Activated T-cell treated with anti-CD3 and anti-CD28 coated beads, Interleukin-2, amount 50 U/mL, for 24 hours (primary cell): ENCODE data around the gene VRK3.

Experiments used
- DNase-seq: peaks from one replicate; pipeline ENCODE4 v3.0.0-alpha.2; 2020
- H3K27ac Mint-ChIP-seq: 2 replicates; pipeline ENCODE4 v1.8.0; 2020; ENCODE audit warnings: mild to moderate bottlenecking, mixed read lengths
- H3K27me3 Mint-ChIP-seq: 2 replicates; pipeline ENCODE4 v1.8.0; 2020; ENCODE audit warnings: mixed read lengths
- H3K36me3 Mint-ChIP-seq: 2 replicates; pipeline ENCODE4 v1.8.0; 2020; ENCODE audit warnings: low read depth, mixed read lengths
- H3K4me1 Mint-ChIP-seq: 2 replicates; pipeline ENCODE4 v1.8.0; 2020; ENCODE audit warnings: low read depth, mixed read lengths
- H3K4me3 Mint-ChIP-seq: 2 replicates; pipeline ENCODE4 v1.8.0; 2020; ENCODE audit warnings: mild to moderate bottlenecking, moderate library complexity, mixed read lengths
- H3K9me3 Mint-ChIP-seq: 2 replicates; pipeline ENCODE4 v1.8.0; 2020; ENCODE audit warnings: mixed read lengths

Gene VRK3

GRCh38 chr19:49929611-49930482 is 95.3 kb downstream of the VRK3 start:
- peaks cover 4% of the 10 kb centered on the region for H3K9me3 Mint-ChIP-seq
- H3K4me1 Mint-ChIP-seq, result peaks cover 65% of the 10 kb centered on the region
- H3K27me3 Mint-ChIP-seq, result no peaks in the 10 kb centered on the region
- H3K36me3 Mint-ChIP-seq, result peaks cover 82% of the 10 kb centered on the region
- DNase-seq, result peak; percentile 94
- H3K27ac Mint-ChIP-seq, result peak overlapping the region; percentile 99
- H3K4me3 Mint-ChIP-seq, result peak overlapping the region; percentile 99

DNA sequence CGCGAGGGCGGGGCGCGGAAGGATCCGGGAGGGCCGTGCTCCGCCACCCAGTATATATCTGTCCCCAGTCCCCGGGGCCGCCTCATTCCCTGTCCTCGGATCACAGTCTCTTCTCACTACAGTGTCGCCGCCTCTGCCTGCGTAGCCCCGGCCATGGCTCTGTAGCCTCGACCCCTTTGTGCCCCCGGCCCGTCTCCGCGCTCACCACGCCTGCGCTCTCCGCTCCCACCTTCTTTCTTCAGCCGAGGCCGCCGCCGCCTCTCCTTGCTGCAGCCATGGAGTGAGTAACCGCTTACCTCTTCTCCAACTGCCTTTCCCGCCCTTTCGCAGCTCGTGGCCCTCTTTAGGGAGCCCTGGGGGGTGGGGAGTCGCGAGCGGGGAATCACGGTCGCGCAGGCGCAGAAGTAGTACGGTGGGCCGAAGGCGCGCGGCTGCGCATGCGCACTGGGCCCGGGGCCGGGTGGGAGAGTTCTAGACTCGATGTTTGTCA is 96.0 kb downstream of the VRK3 start, which contains the start of the genes ATF5 and NUP62:
Gene ATF5, plus strand, starts transcription at position 85 of the 490 bp plus-strand sequence. CDS start 1,646 bp downstream, outside the sequence.
Gene NUP62, minus strand, starts transcription at position 384 of the 490 bp plus-strand sequence. CDS start 19,697 bp downstream, outside the sequence.
- DNase-seq, result peak; percentile 96
- Mint-ChIP-seq H3K4me1 (peaks cover 71% of the 10 kb centered on the region), H3K36me3 (peaks cover 89% of the 10 kb centered on the region), H3K27me3 (no peaks in the 10 kb centered on the region), H3K27ac (peak within 1 kb of the TSS; percentile 99), H3K4me3 (peak within 1 kb of the TSS; percentile 99), H3K9me3 (peaks cover 4% of the 10 kb centered on the region)

- Mint-ChIP-seq H3K27me3 (no peaks in the 10 kb centered on the region), H3K36me3 (peaks cover 92% of the 10 kb centered on the region), H3K4me3 (peak overlapping the region; percentile 99), H3K27ac (peak overlapping the region; percentile 99), H3K4me1 (peaks cover 73% of the 10 kb centered on the region), H3K9me3 (peaks cover 4% of the 10 kb centered on the region)
- DNase-seq, result no peak
Measured at GRCh38 chr19:49927526-49928264, 97.5 kb downstream of the VRK3 start.

GRCh38 chr19:49926515-49926914 is 98.7 kb downstream of the VRK3 start:
- H3K27ac Mint-ChIP-seq, result peak overlapping the region; percentile 18
- DNase-seq, result no peak
- H3K9me3 Mint-ChIP-seq, result peaks cover 4% of the 10 kb centered on the region
- peaks cover 76% of the 10 kb centered on the region for H3K4me1 Mint-ChIP-seq
- H3K36me3 Mint-ChIP-seq, result peaks cover 96% of the 10 kb centered on the region
- peak overlapping the region; percentile 99 for H3K4me3 Mint-ChIP-seq
- H3K27me3 Mint-ChIP-seq, result no peaks in the 10 kb centered on the region
